Stimulated activated CD8-positive, alpha-beta memory T cell treated with anti-CD3 and anti-CD28 coated beads, Interleukin-4, amount 100 ng/mL, for 1 hour (primary cell): ENCODE results near the gene GIPR.

Source experiments
- DNase-seq, 2 donors: peaks; one replicate each; pipeline ENCODE4 v3.0.0-alpha.2; 2020; ENCODE audit warnings: low read depth in 2 of 2, low spot score in 1 of 2

GIPR gene

GRCh38 chr19:45730368-45731288, 62.6 kb downstream of the GIPR start, which contains the start of gene FBXO46:
TSS of gene FBXO46 (minus strand) at chr19:45730896. CDS start at chr19:45713495, 17,401 bp downstream.
- DNase-seq, result peak; percentile 72 to 83
